ENCODE results near the gene NPIPB6. TPM values are rescaled to one million over a fixed set of nuclear protein-coding genes. Genes with fewer than 3 reads are reported as not detected.
"Not testable (repeated sequence)": the region's sequence is repeated elsewhere in the genome, so short reads cannot be mapped to it uniquely, and the experiment has no call there.

Gene NPIPB6
- 6.6 to 8.7 TPM (median 8.2 TPM) in 3 replicates for total RNA-seq

DNA sequence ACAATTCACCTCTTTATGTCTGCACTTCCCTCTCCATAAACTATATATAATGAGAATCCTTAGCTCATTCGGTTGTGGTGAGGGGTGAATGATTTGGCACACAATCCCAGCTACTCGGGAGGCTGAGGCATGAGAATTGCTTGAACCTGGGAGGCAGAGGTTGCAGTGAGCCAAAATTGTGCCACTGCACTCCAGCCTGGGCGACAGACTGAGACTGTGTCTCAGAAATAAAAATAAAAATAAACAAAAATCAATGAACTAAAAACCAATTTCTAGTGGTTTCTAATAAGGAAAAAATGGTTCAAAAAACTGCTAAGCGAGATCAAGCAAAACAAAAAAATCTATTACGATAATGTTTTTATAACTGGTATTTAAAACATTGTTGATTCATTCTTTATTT lies at the start of gene NPIPB6:
Gene NPIPB6 (minus strand): TSS at position 101 of the 400 bp plus-strand sequence. CDS start 686 bp downstream, outside the sequence.
- not testable (repeated sequence) for H3K27me3 Mint-ChIP-seq (ENCODE audit: low read depth); H3K27ac Mint-ChIP-seq; H3K4me1 Mint-ChIP-seq; H3K9me3 Mint-ChIP-seq; H3K4me3 Mint-ChIP-seq; H3K36me3 Mint-ChIP-seq; DNase-seq (ENCODE audit: low spot score in 2 of 2, unreplicated experiment in 2 of 2)

- not testable (repeated sequence) for H3K27me3 Mint-ChIP-seq (ENCODE audit: low read depth); DNase-seq (ENCODE audit: low spot score in 2 of 2, unreplicated experiment in 2 of 2); H3K27ac Mint-ChIP-seq; H3K9me3 Mint-ChIP-seq; H3K4me1 Mint-ChIP-seq; H3K36me3 Mint-ChIP-seq
- peak within 1 kb of the TSS; percentile 64 for H3K4me3 Mint-ChIP-seq
Observed at GRCh38 chr16:28403220-28404072, 40.1 kb upstream of the NPIPB6 start, which contains the start of gene EIF3CL. EIF3CL (minus strand) TSS chr16:28403841; CDS start chr16:28403618, 223 bp downstream.

DNA sequence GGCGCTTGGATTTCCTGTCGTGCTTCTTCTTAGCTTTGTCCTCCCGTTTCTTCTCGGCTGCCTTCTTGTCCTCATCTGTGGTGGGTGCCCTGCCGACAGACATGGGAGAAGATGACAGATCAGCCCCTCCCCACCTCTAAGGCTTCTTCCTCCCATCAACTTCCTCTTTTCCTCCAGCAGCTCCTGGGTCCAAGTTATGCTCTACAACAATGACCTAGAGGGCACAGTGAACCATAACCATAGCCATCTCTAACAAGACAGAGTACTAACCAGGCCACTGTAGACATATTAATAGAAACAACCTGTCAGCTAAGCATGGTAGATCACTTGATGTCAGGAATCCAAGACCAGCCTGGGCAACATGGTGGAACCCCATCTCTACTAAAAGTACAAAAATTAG lies 28.7 kb upstream of the NPIPB6 start:
- H3K36me3 Mint-ChIP-seq; H3K27me3 Mint-ChIP-seq (ENCODE audit: low read depth); H3K9me3 Mint-ChIP-seq; H3K27ac Mint-ChIP-seq; H3K4me3 Mint-ChIP-seq; DNase-seq (ENCODE audit: low spot score in 2 of 2, unreplicated experiment in 2 of 2); H3K4me1 Mint-ChIP-seq: not testable (repeated sequence)

GRCh38 chr16:28382177-28382867 lies 19.0 kb upstream of the NPIPB6 start:
- not testable (repeated sequence) for DNase-seq (ENCODE audit: low spot score in 2 of 2, unreplicated experiment in 2 of 2); H3K4me1 Mint-ChIP-seq; H3K27ac Mint-ChIP-seq; H3K4me3 Mint-ChIP-seq; H3K9me3 Mint-ChIP-seq; H3K36me3 Mint-ChIP-seq; H3K27me3 Mint-ChIP-seq (ENCODE audit: low read depth)

DNA sequence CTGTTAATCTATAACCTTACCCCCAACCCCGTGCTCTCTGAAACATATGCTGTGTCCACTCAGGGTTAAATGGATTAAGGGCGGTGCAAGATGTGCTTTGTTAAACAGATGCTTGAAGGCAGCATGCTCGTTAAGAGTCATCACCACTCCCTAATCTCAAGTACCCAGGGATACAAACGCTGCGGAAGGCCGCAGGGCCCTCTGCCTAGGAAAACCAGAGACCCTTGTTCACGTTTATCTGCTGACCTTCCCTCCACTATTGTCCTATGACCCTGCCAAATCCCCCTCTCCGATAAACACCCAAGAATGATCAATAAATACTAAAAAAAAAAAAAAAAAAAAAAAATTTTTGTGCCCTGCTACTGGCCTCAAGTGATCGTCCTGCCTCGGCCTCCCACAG lies 14.5 kb upstream of the NPIPB6 start:
- H3K4me1 Mint-ChIP-seq; H3K9me3 Mint-ChIP-seq; H3K4me3 Mint-ChIP-seq; DNase-seq (ENCODE audit: low spot score in 2 of 2, unreplicated experiment in 2 of 2); H3K36me3 Mint-ChIP-seq; H3K27me3 Mint-ChIP-seq (ENCODE audit: low read depth); H3K27ac Mint-ChIP-seq: not testable (repeated sequence)

DNA sequence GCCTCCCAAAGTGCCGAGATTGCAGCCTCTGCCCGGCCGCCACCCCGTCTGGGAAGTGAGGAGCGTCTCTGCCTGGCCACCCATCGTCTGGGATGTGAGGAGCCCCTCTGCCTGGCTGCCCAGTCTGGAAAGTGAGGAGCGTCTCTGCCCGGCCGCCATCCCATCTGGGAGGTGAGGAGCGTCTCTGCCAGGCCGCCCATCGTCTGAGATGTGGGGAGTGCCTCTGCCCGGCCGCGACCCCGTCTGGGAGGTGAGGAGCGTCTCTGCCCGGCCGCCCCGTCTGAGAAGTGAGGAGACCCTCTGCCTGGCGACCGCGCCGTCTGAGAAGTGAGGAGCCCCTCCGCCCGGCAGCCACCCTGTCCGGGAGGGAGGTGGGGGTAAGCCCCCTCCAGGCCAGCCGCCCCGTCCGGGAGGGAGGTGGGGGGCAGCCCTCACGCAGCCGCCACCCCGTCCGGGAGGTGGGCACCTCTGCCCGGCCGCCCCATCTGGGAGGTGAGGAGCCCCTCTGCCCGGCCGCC lies 13.9 kb upstream of the NPIPB6 start:
- not testable (repeated sequence) for H3K36me3 Mint-ChIP-seq; H3K27ac Mint-ChIP-seq; H3K9me3 Mint-ChIP-seq; H3K27me3 Mint-ChIP-seq (ENCODE audit: low read depth); H3K4me3 Mint-ChIP-seq; H3K4me1 Mint-ChIP-seq; DNase-seq (ENCODE audit: low spot score in 2 of 2, unreplicated experiment in 2 of 2)

DNA sequence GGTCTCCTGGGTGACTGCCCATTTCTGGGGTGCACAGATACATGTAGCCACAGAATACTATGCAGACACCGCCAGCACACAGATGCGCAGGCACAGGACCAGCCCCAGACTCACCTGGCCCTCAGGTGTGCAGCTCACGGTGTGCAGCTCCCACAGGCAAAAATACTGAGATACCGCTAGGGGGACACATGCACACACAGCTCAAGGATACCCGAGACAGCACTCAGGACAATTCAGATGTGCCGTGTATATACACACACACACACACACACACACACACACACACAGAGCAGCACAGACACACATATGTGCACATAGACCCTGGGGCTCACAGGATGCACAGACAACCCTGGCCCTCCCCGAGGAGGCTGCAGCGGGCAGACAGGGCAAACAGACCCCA lies 11.8 kb upstream of the NPIPB6 start:
- not testable (repeated sequence) for H3K9me3 Mint-ChIP-seq; DNase-seq (ENCODE audit: low spot score in 2 of 2, unreplicated experiment in 2 of 2); H3K4me1 Mint-ChIP-seq; H3K4me3 Mint-ChIP-seq; H3K27me3 Mint-ChIP-seq (ENCODE audit: low read depth); H3K36me3 Mint-ChIP-seq; H3K27ac Mint-ChIP-seq

- not testable (repeated sequence) for H3K4me3 Mint-ChIP-seq; DNase-seq (ENCODE audit: low spot score in 2 of 2, unreplicated experiment in 2 of 2); H3K9me3 Mint-ChIP-seq; H3K4me1 Mint-ChIP-seq; H3K36me3 Mint-ChIP-seq; H3K27me3 Mint-ChIP-seq (ENCODE audit: low read depth); H3K27ac Mint-ChIP-seq
Observed at GRCh38 chr16:28374281-28374680, 11.0 kb upstream of the NPIPB6 start.

- not testable (repeated sequence) for H3K4me3 Mint-ChIP-seq; H3K4me1 Mint-ChIP-seq; H3K36me3 Mint-ChIP-seq; H3K27me3 Mint-ChIP-seq (ENCODE audit: low read depth); H3K27ac Mint-ChIP-seq; H3K9me3 Mint-ChIP-seq; DNase-seq (ENCODE audit: low spot score in 2 of 2, unreplicated experiment in 2 of 2)
Observed at GRCh38 chr16:28367926-28368325, 4.6 kb upstream of the NPIPB6 start.

GRCh38 chr16:28364268-28365173 lies 1.2 kb upstream of the NPIPB6 start:
- not testable (repeated sequence) for H3K4me3 Mint-ChIP-seq; H3K4me1 Mint-ChIP-seq; H3K9me3 Mint-ChIP-seq; H3K36me3 Mint-ChIP-seq; DNase-seq (ENCODE audit: low spot score in 2 of 2, unreplicated experiment in 2 of 2); H3K27me3 Mint-ChIP-seq (ENCODE audit: low read depth); H3K27ac Mint-ChIP-seq

GRCh38 chr16:28362600-28362999 lies 708 bp downstream of the NPIPB6 start:
- H3K27ac Mint-ChIP-seq; DNase-seq (ENCODE audit: low spot score in 2 of 2, unreplicated experiment in 2 of 2); H3K27me3 Mint-ChIP-seq (ENCODE audit: low read depth); H3K9me3 Mint-ChIP-seq; H3K36me3 Mint-ChIP-seq; H3K4me1 Mint-ChIP-seq; H3K4me3 Mint-ChIP-seq: not testable (repeated sequence)

- H3K4me3 Mint-ChIP-seq; H3K4me1 Mint-ChIP-seq; DNase-seq (ENCODE audit: low spot score in 2 of 2, unreplicated experiment in 2 of 2): not testable (repeated sequence)
Observed at GRCh38 chr16:28338230-28338629, 25.1 kb downstream of the NPIPB6 start.

DNA sequence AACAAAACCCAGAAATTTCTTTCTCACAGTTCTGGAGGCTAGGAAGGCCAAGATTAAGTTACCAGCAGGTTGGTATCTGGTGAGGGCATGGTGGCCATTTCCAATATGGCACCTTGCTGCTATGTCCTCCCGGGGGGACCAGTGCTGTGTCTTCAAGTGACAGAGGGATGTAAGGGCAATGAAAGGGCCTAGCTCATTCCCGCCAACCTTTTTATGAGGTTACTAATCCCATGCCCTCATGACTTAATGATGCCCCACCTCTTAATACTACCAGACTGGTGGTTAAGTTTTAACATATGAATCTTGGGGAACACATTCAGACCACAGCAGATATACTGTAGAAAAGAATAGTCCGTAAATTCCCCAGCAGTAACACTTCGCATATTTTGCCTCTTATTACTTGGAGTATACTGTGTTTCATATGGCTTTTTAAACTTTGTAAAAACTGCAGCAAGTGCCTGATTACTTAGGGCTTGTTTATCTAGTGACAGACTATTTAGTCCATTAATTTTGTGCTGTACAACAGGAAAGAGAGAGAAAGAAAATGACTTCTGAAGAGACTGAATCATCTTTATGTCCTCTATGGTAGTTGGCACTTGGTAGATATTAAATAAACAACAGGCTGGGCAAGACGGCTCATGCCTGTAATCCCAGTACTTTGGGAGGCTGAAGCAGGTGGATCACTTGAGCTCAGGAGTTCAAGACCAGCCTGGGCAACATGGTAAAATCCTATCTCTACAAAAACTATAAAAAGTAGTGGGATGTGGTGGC lies 26.2 kb downstream of the NPIPB6 start:
- not testable (repeated sequence) for H3K36me3 Mint-ChIP-seq; H3K9me3 Mint-ChIP-seq; DNase-seq (ENCODE audit: low spot score in 2 of 2, unreplicated experiment in 2 of 2); H3K4me1 Mint-ChIP-seq; H3K27ac Mint-ChIP-seq; H3K27me3 Mint-ChIP-seq (ENCODE audit: low read depth); H3K4me3 Mint-ChIP-seq

More at GRCh38 chr16:28338230-28338629, 25.1 kb downstream of the NPIPB6 start:
- not testable (repeated sequence) for H3K36me3 Mint-ChIP-seq; H3K27ac Mint-ChIP-seq; H3K27me3 Mint-ChIP-seq (ENCODE audit: low read depth); H3K9me3 Mint-ChIP-seq
